Neural cell (in vitro differentiated cells): ENCODE results near the gene MYOG. TPM values are rescaled to one million over a fixed set of nuclear protein-coding genes. Genes with fewer than 3 reads are reported as not detected.

Experiments
- H2AFZ ChIP-seq: fragments of 200-600, 300-800 bp; sonication (generic), shearing (Covaris generic); 2 replicates; pipeline ENCODE4 v1.6.0; 2014; ENCODE audit warnings: low read depth, mild to moderate bottlenecking, antibody characterized with exemption, low read length, moderate library complexity
- H3F3A ChIP-seq: fragments of 200-600 bp; shearing (Covaris generic); 2 replicates; pipeline ENCODE4 v1.6.1; 2016; ENCODE audit warnings: mild to moderate bottlenecking, moderate library complexity, mixed read lengths, antibody characterized with exemption, low read length; ENCODE audit not compliant: insufficient read depth, poor library complexity, severe bottlenecking
- H3K27ac ChIP-seq: fragments of 200-600, 300-800 bp; sonication (generic), shearing (Covaris generic); 2 replicates; pipeline ENCODE4 v1.5.1; 2014; ENCODE audit warnings: mild to moderate bottlenecking, low read length, moderate library complexity
- H3K27me3 ChIP-seq: fragments of 300-800, 200-600 bp; sonication (generic), shearing (Covaris generic); 2 replicates; pipeline ENCODE4 v1.6.0; 2014; ENCODE audit warnings: mild to moderate bottlenecking, low read depth, low read length, moderate library complexity; ENCODE audit not compliant: insufficient read depth
- H3K36me3 ChIP-seq: fragments of 300-800, 200-600 bp; sonication (generic), shearing (Covaris generic); 2 replicates; pipeline ENCODE4 v1.5.1; 2014; ENCODE audit warnings: mild to moderate bottlenecking, antibody characterized with exemption, low read length, moderate library complexity; ENCODE audit not compliant: insufficient read depth
- H3K4me2 ChIP-seq: fragments of 300-800, 200-600 bp; sonication (generic), shearing (Covaris generic); 2 replicates; pipeline ENCODE4 v1.6.0; 2014; ENCODE audit warnings: mild to moderate bottlenecking, low read length
- H3K4me3 ChIP-seq: fragments of 300-800, 200-600 bp; sonication (generic), shearing (Covaris generic); 2 replicates; pipeline ENCODE4 v1.5.1; 2014; ENCODE audit warnings: mild to moderate bottlenecking, low read length, moderate library complexity
- H3K79me2 ChIP-seq: fragments of 200-600 bp; shearing (Covaris generic); replicated peaks from 2 replicates; pipeline ENCODE4 v1.6.0; 2014; ENCODE audit warnings: mild to moderate bottlenecking, low read length, moderate library complexity; ENCODE audit not compliant: insufficient read depth
- H3K9ac ChIP-seq: fragments of 300-800, 200-600 bp; sonication (generic), shearing (Covaris generic); 2 replicates; pipeline ENCODE4 v1.6.1; 2016; ENCODE audit warnings: mild to moderate bottlenecking, low read length, mixed read lengths
- H3K9me2 ChIP-seq: fragments of 200-600 bp; shearing (Covaris generic); 2 replicates; pipeline ENCODE4 v1.6.1; 2016; ENCODE audit warnings: mild to moderate bottlenecking, low read length, mixed read lengths; ENCODE audit not compliant: insufficient read depth
- H3K9me3 ChIP-seq: fragments of 200-600, 300-800 bp; sonication (generic), shearing (Covaris generic); 2 replicates; pipeline ENCODE4 v1.6.1; 2016; ENCODE audit warnings: mild to moderate bottlenecking, mixed run types, low read length, moderate library complexity, mixed read lengths
- H4K20me1 ChIP-seq: fragments of 200-600 bp; shearing (Covaris generic); 2 replicates; pipeline ENCODE4 v1.6.1; 2016; ENCODE audit warnings: mild to moderate bottlenecking, mixed run types; ENCODE audit not compliant: insufficient read depth
- CTCF ChIP-seq: fragments of 450-650 bp; IDR thresholded peaks from 2 replicates; pipeline ENCODE4 v1.5.1; 2014; ENCODE audit warnings: antibody characterized with exemption, mild to moderate bottlenecking, moderate library complexity; ENCODE audit not compliant: poor library complexity, severe bottlenecking
- EP300 ChIP-seq: fragments of 450-650 bp; conservative IDR thresholded peaks from 2 replicates; pipeline ENCODE4 v1.6.1; 2014; ENCODE audit warnings: antibody characterized with exemption, mild to moderate bottlenecking, moderate library complexity; ENCODE audit not compliant: poor library complexity, severe bottlenecking
- EZH2 ChIP-seq: fragments of 200-600, 300-800 bp; shearing (Covaris generic), sonication (generic); IDR thresholded peaks from 2 replicates; pipeline ENCODE4 v1.6.1; 2014; ENCODE audit warnings: antibody characterized with exemption, low read length, borderline replicate concordance, mild to moderate bottlenecking; ENCODE audit not compliant: insufficient read depth, poor library complexity, severe bottlenecking
- MXI1 ChIP-seq: fragments of 450-650 bp; conservative IDR thresholded peaks from 2 replicates; pipeline ENCODE4 v1.6.1; 2014; ENCODE audit warnings: antibody characterized with exemption, mild to moderate bottlenecking; ENCODE audit not compliant: poor library complexity, severe bottlenecking
- POLR2AphosphoS5 ChIP-seq: IDR thresholded peaks from 2 replicates; pipeline ENCODE4 v1.6.1; 2012
- RAD21 ChIP-seq: fragments of 450-650 bp; conservative IDR thresholded peaks from 2 replicates; pipeline ENCODE4 v1.6.1; 2014; ENCODE audit warnings: antibody characterized with exemption, mild to moderate bottlenecking, moderate library complexity
- REST ChIP-seq: IDR thresholded peaks from 2 replicates; pipeline ENCODE4 v1.6.1; 2012; ENCODE audit warnings: borderline replicate concordance
- SMC3 ChIP-seq: fragments of 450-650 bp; conservative IDR thresholded peaks from 2 replicates; pipeline ENCODE4 v1.6.1; 2014; ENCODE audit warnings: antibody characterized with exemption, mild to moderate bottlenecking, moderate library complexity; ENCODE audit not compliant: poor library complexity
- TAF1 ChIP-seq: IDR thresholded peaks from 2 replicates; pipeline ENCODE4 v1.6.1; 2012; ENCODE audit warnings: low read depth
- polyA plus RNA-seq: library from polyadenylated mRNA; depleted of rRNA; stranded (reverse); fragments of >200 nt; gene quantifications from 2 replicates; pipeline ENCODE4 v1.2.3, GENCODE V29; 2014

MYOG gene
- polyA plus RNA-seq, 1 donor from 2014 or later, result not detected

- Histone ChIP-seq H2AFZ (no peak overlapping the region), H4K20me1 (no peaks in the 10 kb centered on the region), H3K9ac (no peak overlapping the region), H3K4me3 (no peak overlapping the region), H3K27ac (no peak overlapping the region), H3K36me3 (no peaks in the 10 kb centered on the region), H3K27me3 (peaks cover 11% of the 10 kb centered on the region), H3K4me2 (no peak overlapping the region), H3K79me2 (no peaks in the 10 kb centered on the region), H3K9me2 (no peaks in the 10 kb centered on the region), H3K9me3 (no peaks in the 10 kb centered on the region), H3F3A (no peaks in the 10 kb centered on the region)
- no peak for TF ChIP-seq TAF1
- no peak for TF ChIP-seq MXI1
Observed at GRCh38 chr1:203112475-203112874, 26.7 kb upstream of the MYOG start.

GRCh38 chr1:203104789-203105390 lies 19.1 kb upstream of the MYOG start:
- no peak overlapping the region for H3K4me3 ChIP-seq
- no peak for TF ChIP-seq REST
- TF ChIP-seq EZH2, result no peak
- TF ChIP-seq SMC3, result no peak
- no peak for TF ChIP-seq CTCF
- no peak for TF ChIP-seq POLR2AphosphoS5
- no peak for TF ChIP-seq EP300
- no peak for TF ChIP-seq MXI1
- no peak for TF ChIP-seq TAF1
- TF ChIP-seq RAD21, result no peak
- no peak overlapping the region for H3K27ac ChIP-seq
- H3K9me2 ChIP-seq, result no peaks in the 10 kb centered on the region
- no peaks in the 10 kb centered on the region for H3K36me3 ChIP-seq
- H4K20me1 ChIP-seq, result no peaks in the 10 kb centered on the region
- H3F3A ChIP-seq, result no peaks in the 10 kb centered on the region
- no peak overlapping the region for H3K4me2 ChIP-seq
- H3K9ac ChIP-seq, result no peak overlapping the region
- no peak overlapping the region for H2AFZ ChIP-seq
- H3K9me3 ChIP-seq, result no peaks in the 10 kb centered on the region
- H3K79me2 ChIP-seq, result no peaks in the 10 kb centered on the region
- peaks cover 4% of the 10 kb centered on the region for H3K27me3 ChIP-seq
